Measurements from ENCODE around the gene S100A7A. TPM values are rescaled to one million over a fixed set of nuclear protein-coding genes. Genes with fewer than 3 reads are reported as not detected.

Gene S100A7A
- total and polyA plus RNA-seq, 3 experiments from 2014 or later = not detected

GRCh38 chr1:153379591-153379990 lies 36.7 kb upstream of the S100A7A start:
- H3K36me3 Mint-ChIP-seq = peaks cover 0 to 10% (median 0%) of the 10 kb centered on the region in 3 donors
- H3K27me3 ChIP-seq (ENCODE audit: insufficient read depth, low read length, poor library complexity, severe bottlenecking) = peaks cover 5% of the 10 kb centered on the region
- no peak overlapping the region for H3K4me3 Mint-ChIP-seq
- H3K9me3 ChIP-seq (ENCODE audit: low read length) = peaks cover 6% of the 10 kb centered on the region
- no peak overlapping the region for H3K4me3 ChIP-seq (ENCODE audit: low read length)
- H3K27ac ChIP-seq (ENCODE audit: low read depth, low read length) = no peak overlapping the region
- ChIA-PET POLR2A (no interaction called here), CTCF (no interaction called here)
- no peaks in the 10 kb centered on the region for H3K36me3 ChIP-seq (ENCODE audit: insufficient read depth, low read length)
- no peaks in the 10 kb centered on the region for H3K4me1 Mint-ChIP-seq
- H3K27me3 Mint-ChIP-seq = peaks cover 20 to 71% of the 10 kb centered on the region in 2 donors
- H3K4me1 ChIP-seq (ENCODE audit: insufficient read depth, low read length) = no peaks in the 10 kb centered on the region
- peaks cover 2 to 18% (median 18%) of the 10 kb centered on the region in 5 donors for H3K9me3 Mint-ChIP-seq
- DNase-seq = no peak
- H3K27ac Mint-ChIP-seq = no peak overlapping the region

- Histone ChIP-seq H3K27ac (ENCODE audit: low read depth, low read length) (no peak overlapping the region), H3K27me3 (ENCODE audit: insufficient read depth, low read length, poor library complexity, severe bottlenecking) (no peaks in the 10 kb centered on the region), H3K36me3 (ENCODE audit: insufficient read depth, low read length) (no peaks in the 10 kb centered on the region), H3K9me3 (ENCODE audit: low read length) (peaks cover 6% of the 10 kb centered on the region), H3K4me3 (ENCODE audit: low read length) (no peak overlapping the region), H3K4me1 (ENCODE audit: insufficient read depth, low read length) (no peaks in the 10 kb centered on the region)
- H3K9me3 Mint-ChIP-seq = peaks cover 2 to 18% (median 18%) of the 10 kb centered on the region in 5 donors
- no peak for DNase-seq
- POLR2A ChIA-PET = no interaction called here
- peaks cover 0 to 10% (median 0%) of the 10 kb centered on the region in 3 donors for H3K36me3 Mint-ChIP-seq
- H3K27me3 Mint-ChIP-seq = peaks cover 19 to 65% of the 10 kb centered on the region in 2 donors
- H3K4me1 Mint-ChIP-seq = no peaks in the 10 kb centered on the region
- CTCF ChIA-PET = no interaction called here
- no peak overlapping the region for H3K4me3 Mint-ChIP-seq
- H3K27ac Mint-ChIP-seq = no peak overlapping the region
Observed at GRCh38 chr1:153380711-153381110, 35.6 kb upstream of the S100A7A start.

- Mint-ChIP-seq H3K9me3 (peaks cover 2 to 18% (median 15%) of the 10 kb centered on the region in 5 donors), H3K4me3 (no peak overlapping the region), H3K36me3 (peaks cover 0 to 10% (median 1%) of the 10 kb centered on the region in 3 donors), H3K27me3 (peaks cover 7 to 40% of the 10 kb centered on the region in 2 donors), H3K27ac (no peak overlapping the region), H3K4me1 (no peaks in the 10 kb centered on the region)
- Histone ChIP-seq H3K27me3 (ENCODE audit: insufficient read depth, low read length, poor library complexity, severe bottlenecking) (no peaks in the 10 kb centered on the region), H3K9me3 (ENCODE audit: low read length) (peaks cover 6% of the 10 kb centered on the region), H3K4me3 (ENCODE audit: low read length) (no peak overlapping the region), H3K27ac (ENCODE audit: low read depth, low read length) (no peak overlapping the region), H3K4me1 (ENCODE audit: insufficient read depth, low read length) (no peaks in the 10 kb centered on the region), H3K36me3 (ENCODE audit: insufficient read depth, low read length) (no peaks in the 10 kb centered on the region)
- no peak for DNase-seq
- CTCF ChIA-PET = no interaction called here
- POLR2A ChIA-PET = no interaction called here
Observed at GRCh38 chr1:153384958-153385580, 31.3 kb upstream of the S100A7A start.

GRCh38 chr1:153386500-153386901 lies 29.8 kb upstream of the S100A7A start:
- H3K36me3 ChIP-seq (ENCODE audit: insufficient read depth, low read length) = no peaks in the 10 kb centered on the region
- Mint-ChIP-seq H3K9me3 (peaks cover 0 to 12% (median 10%) of the 10 kb centered on the region in 5 donors), H3K27ac (no peak overlapping the region), H3K36me3 (peaks cover 0 to 5% (median 1%) of the 10 kb centered on the region in 3 donors), H3K4me1 (no peaks in the 10 kb centered on the region), H3K4me3 (no peak overlapping the region), H3K27me3 (peaks cover 8 to 38% of the 10 kb centered on the region in 2 donors)
- H3K27ac ChIP-seq (ENCODE audit: low read depth, low read length) = no peak overlapping the region
- ChIA-PET CTCF (no interaction called here), POLR2A (no interaction called here)
- peaks cover 6% of the 10 kb centered on the region for H3K9me3 ChIP-seq (ENCODE audit: low read length)
- DNase-seq = no peak
- no peak overlapping the region for H3K4me3 ChIP-seq (ENCODE audit: low read length)
- no peaks in the 10 kb centered on the region for H3K27me3 ChIP-seq (ENCODE audit: insufficient read depth, low read length, poor library complexity, severe bottlenecking)
- no peaks in the 10 kb centered on the region for H3K4me1 ChIP-seq (ENCODE audit: insufficient read depth, low read length)

GRCh38 chr1:153387001-153387400 lies 29.3 kb upstream of the S100A7A start:
- peaks cover 0 to 1% (median 0%) of the 10 kb centered on the region in 3 donors for H3K36me3 Mint-ChIP-seq
- ChIA-PET CTCF (no interaction called here), POLR2A (no interaction called here)
- H3K27me3 Mint-ChIP-seq = peaks cover 6 to 36% of the 10 kb centered on the region in 2 donors
- no peak overlapping the region for H3K4me3 Mint-ChIP-seq
- no peak overlapping the region for H3K27ac Mint-ChIP-seq
- H3K36me3 ChIP-seq (ENCODE audit: insufficient read depth, low read length) = no peaks in the 10 kb centered on the region
- H3K27ac ChIP-seq (ENCODE audit: low read depth, low read length) = no peak overlapping the region
- DNase-seq = no peak
- peaks cover 0 to 8% (median 5%) of the 10 kb centered on the region in 5 donors for H3K9me3 Mint-ChIP-seq
- H3K4me1 ChIP-seq (ENCODE audit: insufficient read depth, low read length) = no peaks in the 10 kb centered on the region
- no peak overlapping the region for H3K4me3 ChIP-seq (ENCODE audit: low read length)
- H3K4me1 Mint-ChIP-seq = no peaks in the 10 kb centered on the region
- H3K9me3 ChIP-seq (ENCODE audit: low read length) = peaks cover 6% of the 10 kb centered on the region
- H3K27me3 ChIP-seq (ENCODE audit: insufficient read depth, low read length, poor library complexity, severe bottlenecking) = no peaks in the 10 kb centered on the region

GRCh38 chr1:153387785-153388184 lies 28.5 kb upstream of the S100A7A start:
- H3K4me1 ChIP-seq (ENCODE audit: insufficient read depth, low read length) = no peaks in the 10 kb centered on the region
- no peak overlapping the region for H3K4me3 ChIP-seq (ENCODE audit: low read length)
- H3K27ac ChIP-seq (ENCODE audit: low read depth, low read length) = no peak overlapping the region
- Mint-ChIP-seq H3K4me3 (no peak overlapping the region), H3K27me3 (peaks cover 6 to 33% of the 10 kb centered on the region in 2 donors), H3K4me1 (no peaks in the 10 kb centered on the region), H3K9me3 (peaks cover 0 to 3% (median 0%) of the 10 kb centered on the region in 5 donors), H3K27ac (no peak overlapping the region), H3K36me3 (peaks cover 0 to 1% (median 0%) of the 10 kb centered on the region in 3 donors)
- H3K36me3 ChIP-seq (ENCODE audit: insufficient read depth, low read length) = no peaks in the 10 kb centered on the region
- DNase-seq = no peak
- ChIA-PET POLR2A (no interaction called here), CTCF (no interaction called here)
- peaks cover 2% of the 10 kb centered on the region for H3K27me3 ChIP-seq (ENCODE audit: insufficient read depth, low read length, poor library complexity, severe bottlenecking)
- H3K9me3 ChIP-seq (ENCODE audit: low read length) = peaks cover 6% of the 10 kb centered on the region

GRCh38 chr1:153389401-153389800 lies 26.9 kb upstream of the S100A7A start:
- no peak overlapping the region for H3K27ac ChIP-seq (ENCODE audit: low read depth, low read length)
- H3K36me3 ChIP-seq (ENCODE audit: insufficient read depth, low read length) = no peaks in the 10 kb centered on the region
- no peak overlapping the region for H3K4me3 Mint-ChIP-seq
- no peak overlapping the region for H3K4me3 ChIP-seq (ENCODE audit: low read length)
- no peak overlapping the region for H3K27ac Mint-ChIP-seq
- CTCF ChIA-PET = no interaction called here
- peaks cover 0 to 1% (median 0%) of the 10 kb centered on the region in 3 donors for H3K36me3 Mint-ChIP-seq
- peaks cover 6 to 38% of the 10 kb centered on the region in 2 donors for H3K27me3 Mint-ChIP-seq
- POLR2A ChIA-PET = no interaction called here
- DNase-seq = no peak
- H3K27me3 ChIP-seq (ENCODE audit: insufficient read depth, low read length, poor library complexity, severe bottlenecking) = peaks cover 5% of the 10 kb centered on the region
- H3K4me1 ChIP-seq (ENCODE audit: insufficient read depth, low read length) = no peaks in the 10 kb centered on the region
- no peaks in the 10 kb centered on the region for H3K9me3 ChIP-seq (ENCODE audit: low read length)
- no peaks in the 10 kb centered on the region for H3K9me3 Mint-ChIP-seq
- H3K4me1 Mint-ChIP-seq = no peaks in the 10 kb centered on the region

GRCh38 chr1:153389973-153390879 lies 26.1 kb upstream of the S100A7A start:
- Histone ChIP-seq H3K4me3 (ENCODE audit: low read length) (no peak overlapping the region), H3K27ac (ENCODE audit: low read depth, low read length) (no peak overlapping the region), H3K27me3 (ENCODE audit: insufficient read depth, low read length, poor library complexity, severe bottlenecking) (peaks cover 5% of the 10 kb centered on the region), H3K36me3 (ENCODE audit: insufficient read depth, low read length) (no peaks in the 10 kb centered on the region), H3K4me1 (ENCODE audit: insufficient read depth, low read length) (no peaks in the 10 kb centered on the region), H3K9me3 (ENCODE audit: low read length) (no peaks in the 10 kb centered on the region)
- DNase-seq = no peak
- Mint-ChIP-seq H3K9me3 (no peaks in the 10 kb centered on the region), H3K4me3 (no peak overlapping the region), H3K4me1 (no peaks in the 10 kb centered on the region), H3K36me3 (peaks cover 0 to 1% (median 0%) of the 10 kb centered on the region in 3 donors), H3K27me3 (peaks cover 8 to 45% of the 10 kb centered on the region in 2 donors), H3K27ac (no peak overlapping the region)
- POLR2A ChIA-PET = no interaction called here
- CTCF ChIA-PET = no interaction called here

Measured in CD8-positive, alpha-beta memory T cell (primary cell).